ENCODE data around the gene PMM2.

GRCh38 chr16:8752706-8753105 lies 44.9 kb upstream of the PMM2 start:
- TF ChIP-seq CTCF (IDR thresholded peaks at IDR 0.05; ENCODE audit: borderline replicate concordance, extremely low read depth, low read length, poor library complexity, severe bottlenecking) = no peak
- TF ChIP-seq EZH2 (IDR thresholded peaks at IDR 0.05; ENCODE audit: borderline replicate concordance, low read depth, low read length, severe bottlenecking) = no peak
